HG02678 (cell line): ENCODE data around the gene RAP1GAP2.
"Not testable (repeated sequence)": the region's sequence is repeated elsewhere in the genome, so short reads cannot be mapped to it uniquely, and the experiment has no call there.

Experiments used
- ATAC-seq: cut with Tn5 transposase; IDR thresholded peaks from one replicate; pipeline ENCODE4 v1.9.1; 2021; ENCODE audit warnings: mild to moderate bottlenecking, moderate library complexity; ENCODE audit not compliant: unreplicated experiment

The RAP1GAP2 gene

DNA sequence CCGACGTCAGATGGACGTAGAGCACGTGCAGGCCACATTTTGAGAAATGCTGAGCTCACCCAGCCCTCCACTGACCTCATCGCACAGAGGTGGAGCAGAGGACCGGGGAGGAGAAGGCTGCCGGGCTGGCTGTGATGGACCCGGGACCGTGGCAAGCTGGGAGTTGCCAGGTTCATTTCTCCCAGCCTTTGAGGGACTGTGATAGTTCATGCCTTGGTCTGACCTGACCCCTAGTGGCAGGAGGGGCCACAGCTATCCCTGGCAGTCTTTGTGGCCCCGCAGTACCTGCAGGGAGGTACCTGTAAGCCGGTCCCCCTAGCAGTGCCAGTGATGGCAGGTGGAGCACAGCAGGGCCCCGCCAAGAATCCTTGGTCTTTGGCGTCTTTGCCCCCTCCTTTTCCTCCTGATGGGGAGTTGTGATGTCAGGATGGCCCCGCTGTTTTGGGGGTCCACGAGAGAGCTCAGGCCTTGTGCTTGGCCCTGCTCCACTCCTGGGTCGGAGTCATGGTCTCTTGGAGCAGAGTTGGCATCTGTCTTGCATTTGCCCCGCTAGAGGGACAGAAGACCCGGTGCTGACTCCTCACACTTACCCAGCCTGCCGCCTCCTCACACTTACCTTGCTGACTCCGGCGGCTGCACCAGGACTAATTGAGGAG lies 216.8 kb downstream of the RAP1GAP2 start:
- ATAC-seq = no peak

DNA sequence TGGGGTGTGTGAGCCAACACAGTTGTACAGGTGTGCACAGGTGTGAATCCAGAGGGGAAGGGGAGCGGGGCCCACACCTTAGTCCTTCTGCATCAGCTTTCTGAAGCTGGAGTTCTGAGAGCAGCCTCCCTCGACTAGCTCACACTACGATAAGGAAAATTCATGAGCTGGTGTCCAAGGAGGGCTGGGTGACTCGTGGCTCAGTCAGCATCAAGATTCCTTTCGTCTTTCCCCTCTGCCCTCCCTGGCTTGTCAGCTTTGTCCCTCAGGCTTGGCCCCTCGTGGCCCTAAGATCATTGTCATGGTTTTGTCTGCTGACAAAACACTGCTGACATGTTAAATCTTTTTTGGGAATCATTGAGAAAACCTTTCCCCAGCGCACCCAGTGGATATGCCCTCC lies 219.7 kb downstream of the RAP1GAP2 start:
- ATAC-seq = no peak

DNA sequence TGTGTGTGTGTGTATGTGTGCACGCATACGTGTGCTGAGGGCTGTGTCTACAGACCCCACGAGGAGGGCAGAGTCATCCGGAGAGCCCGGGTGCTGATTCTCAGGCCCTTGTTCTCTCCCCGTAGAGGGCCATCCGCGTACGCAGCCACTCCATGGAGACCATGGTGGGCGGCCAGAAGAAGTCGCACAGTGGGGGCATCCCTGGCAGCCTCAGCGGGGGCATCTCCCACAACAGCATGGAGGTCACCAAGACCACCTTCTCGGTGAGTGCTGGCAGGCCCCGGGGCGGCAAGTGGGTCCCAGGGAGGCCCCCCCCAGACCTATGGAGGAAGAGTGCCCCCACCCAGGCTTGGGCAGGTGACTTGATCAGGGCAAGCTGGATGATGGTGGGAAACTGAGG lies 221.7 kb downstream of the RAP1GAP2 start:
- no peak for ATAC-seq

DNA sequence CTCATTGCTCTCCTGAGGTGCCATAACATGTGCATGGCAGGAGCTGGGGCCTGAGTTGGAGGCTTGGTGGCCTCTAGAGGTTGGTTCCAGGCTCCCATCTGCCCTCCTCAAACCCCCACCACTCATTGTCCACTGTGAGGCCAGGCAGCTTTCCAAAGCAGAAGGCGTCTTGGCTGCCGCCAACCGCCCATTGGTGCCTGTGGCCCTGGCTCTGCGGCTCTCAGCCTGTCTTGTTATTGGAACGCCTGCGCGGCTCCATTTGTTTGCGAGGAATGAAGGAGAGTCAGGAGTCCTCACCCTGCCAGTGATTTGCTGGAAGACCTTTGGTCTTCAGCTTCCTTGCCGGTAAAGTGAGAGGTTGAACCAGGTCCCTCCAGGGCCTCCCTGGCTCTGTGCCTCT lies 223.5 kb downstream of the RAP1GAP2 start:
- no peak for ATAC-seq

DNA sequence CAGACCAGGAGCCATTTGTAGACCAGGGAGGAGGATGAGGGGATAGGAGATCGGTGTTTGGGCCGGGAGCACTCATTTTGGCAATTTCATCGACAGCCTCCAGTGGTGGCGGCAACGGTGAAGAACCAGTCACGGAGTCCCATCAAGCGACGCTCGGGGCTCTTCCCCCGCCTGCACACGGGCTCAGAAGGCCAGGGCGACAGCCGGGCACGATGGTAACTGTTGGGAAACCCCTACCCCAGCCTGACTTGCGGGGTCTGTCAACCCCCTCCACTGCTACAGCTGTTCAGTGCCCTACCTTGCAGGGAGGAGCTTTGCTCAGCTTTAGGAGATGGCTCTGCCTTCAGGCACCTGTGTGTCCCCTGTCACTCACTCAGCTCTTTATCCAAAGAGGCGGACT lies 224.1 kb downstream of the RAP1GAP2 start:
- no peak for ATAC-seq

DNA sequence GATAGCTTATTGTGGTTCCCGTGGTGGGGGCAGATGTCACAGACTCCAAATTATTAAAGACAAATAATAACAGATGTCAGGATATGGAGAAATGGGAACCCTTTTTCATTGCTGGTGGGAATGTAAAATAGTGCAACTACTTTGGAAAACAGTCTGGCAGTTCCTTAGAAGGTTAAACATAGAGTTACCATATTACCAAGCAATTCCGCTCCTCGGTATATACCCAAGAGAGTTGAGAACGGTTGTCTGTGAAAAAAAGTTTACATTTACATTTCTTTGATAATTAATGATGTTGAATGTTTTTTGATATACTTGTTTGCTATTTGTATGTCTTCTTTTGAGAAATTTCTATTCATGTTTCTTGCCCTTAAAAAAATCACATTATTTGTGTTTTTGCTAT lies 226.0 kb downstream of the RAP1GAP2 start:
- ATAC-seq = no peak

DNA sequence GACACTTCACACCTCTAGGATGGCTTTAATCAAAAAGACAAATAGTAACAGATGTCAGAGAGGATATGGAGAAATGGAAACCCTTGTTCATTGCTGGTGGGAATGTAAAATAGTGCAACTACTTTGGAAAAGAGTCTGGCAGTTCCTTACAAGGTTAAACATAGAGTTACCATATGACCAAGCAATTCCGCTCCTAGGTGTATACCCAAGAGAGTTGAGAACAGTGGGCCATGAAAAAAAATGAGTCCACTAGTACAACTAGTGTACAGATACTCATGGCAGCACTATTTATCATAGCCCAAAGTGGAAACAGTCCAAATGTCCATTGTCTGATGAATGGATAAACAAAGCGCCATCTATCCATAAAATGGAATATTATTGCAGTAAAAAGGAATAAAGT lies 228.1 kb downstream of the RAP1GAP2 start:
- no peak for ATAC-seq

DNA sequence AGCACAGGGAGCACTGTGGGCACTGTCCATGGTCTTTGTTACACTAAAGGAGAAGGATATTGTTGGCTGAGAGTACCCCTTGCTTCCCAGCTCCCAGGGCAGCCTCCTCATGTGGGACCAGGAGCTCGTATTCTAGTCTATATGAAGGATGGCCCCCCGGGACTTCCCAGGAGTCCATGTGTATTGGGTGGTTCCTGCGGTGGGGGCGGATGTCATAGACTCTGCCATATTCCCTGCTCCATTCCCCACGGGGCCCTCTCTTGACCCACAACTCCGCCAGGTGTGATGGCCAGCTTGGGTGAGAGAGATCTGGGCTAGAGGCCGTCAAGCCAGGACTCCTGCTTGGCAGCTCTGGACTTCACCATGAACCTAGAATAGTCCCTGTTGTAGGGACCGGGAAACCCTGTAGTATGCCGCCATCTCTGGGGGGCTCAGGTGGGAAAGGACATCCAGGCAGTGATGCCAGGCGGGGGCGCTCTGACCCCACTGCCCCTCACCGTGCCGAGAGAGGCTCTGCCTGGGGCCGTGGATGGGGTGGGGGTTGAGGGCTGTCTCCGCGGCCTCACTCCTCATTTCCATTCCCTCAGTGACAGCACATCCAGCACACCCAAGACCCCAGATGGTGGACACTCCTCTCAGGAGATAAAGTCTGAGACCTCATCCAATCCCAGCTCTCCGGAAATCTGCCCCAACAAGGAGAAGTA lies 229.3 kb downstream of the RAP1GAP2 start:
- no peak for ATAC-seq

DNA sequence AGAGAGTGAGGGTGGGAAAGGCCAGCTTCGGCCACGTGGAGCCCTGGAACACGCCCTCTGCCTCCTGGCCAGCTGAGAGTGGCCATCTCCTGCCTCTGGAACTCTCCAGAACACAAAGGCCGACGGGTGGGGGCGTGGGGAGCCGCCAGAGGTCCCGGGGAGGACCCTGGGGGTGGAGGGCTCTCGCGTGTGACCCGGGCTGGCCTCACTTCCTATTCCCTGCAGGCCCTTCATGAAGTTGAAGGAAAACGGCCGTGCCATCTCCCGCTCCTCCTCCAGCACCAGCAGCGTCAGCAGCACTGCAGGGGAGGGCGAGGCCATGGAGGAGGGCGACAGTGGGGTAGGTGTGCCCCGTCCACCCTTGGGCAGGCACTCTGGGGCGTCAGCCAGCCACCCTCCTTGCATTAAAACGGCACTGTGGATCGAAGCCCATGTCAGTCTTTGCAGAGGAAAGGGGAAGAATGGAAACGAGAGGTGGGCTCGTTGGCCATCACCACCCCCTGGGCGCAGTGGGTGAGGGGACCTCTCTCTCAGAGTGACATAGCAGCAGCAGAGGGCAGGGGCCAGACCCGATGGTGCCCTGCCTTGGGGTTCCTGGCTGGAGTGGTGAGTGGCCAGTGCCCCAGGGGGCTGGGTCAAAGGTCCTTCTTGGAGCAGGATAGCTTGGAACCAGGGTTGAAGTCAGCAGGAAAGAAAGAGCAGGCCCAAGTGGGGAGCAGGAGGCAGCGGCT lies 230.1 kb downstream of the RAP1GAP2 start:
- ATAC-seq = no peak

DNA sequence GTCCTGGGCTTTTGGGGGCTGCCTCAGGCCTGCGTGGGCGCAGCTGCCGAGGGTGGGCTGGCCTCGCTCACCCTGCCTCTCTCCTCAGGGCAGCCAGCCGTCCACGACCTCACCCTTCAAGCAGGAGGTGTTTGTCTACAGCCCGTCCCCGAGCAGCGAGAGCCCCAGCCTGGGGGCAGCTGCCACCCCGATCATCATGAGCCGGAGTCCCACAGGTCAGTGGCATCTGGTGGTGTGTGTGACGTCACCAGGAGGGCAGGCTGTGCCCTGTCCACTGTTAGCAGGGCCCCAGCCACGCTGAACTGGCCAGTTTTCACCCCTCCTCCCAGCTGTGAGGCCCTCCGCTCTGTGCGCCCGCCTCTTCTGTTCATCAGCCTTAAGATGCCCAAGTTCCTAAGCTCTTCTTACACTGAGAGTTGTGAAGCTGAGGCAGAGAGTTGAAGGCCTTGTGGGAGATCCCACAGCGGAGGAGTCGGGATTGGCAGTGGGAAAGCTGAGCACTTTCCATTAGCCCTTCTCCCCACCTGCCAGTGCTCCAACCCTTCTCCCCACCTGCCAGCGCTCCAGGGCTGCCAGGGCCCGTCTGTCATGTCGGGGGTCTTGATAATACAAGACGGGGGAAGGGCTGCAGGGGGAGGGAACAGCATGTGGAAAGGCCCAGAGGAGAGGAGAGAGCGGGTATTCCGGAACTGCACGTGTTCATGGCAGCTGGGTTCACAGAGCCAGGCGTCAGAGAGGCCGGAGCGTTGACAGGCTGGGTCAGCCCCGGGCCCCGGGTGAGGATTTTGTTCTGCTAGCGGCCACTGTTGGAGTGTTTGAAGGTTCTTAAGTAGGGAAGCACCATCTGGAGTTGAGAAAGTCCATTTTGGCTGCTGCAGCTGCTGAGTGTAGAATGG lies 230.9 kb downstream of the RAP1GAP2 start:
- no peak for ATAC-seq

DNA sequence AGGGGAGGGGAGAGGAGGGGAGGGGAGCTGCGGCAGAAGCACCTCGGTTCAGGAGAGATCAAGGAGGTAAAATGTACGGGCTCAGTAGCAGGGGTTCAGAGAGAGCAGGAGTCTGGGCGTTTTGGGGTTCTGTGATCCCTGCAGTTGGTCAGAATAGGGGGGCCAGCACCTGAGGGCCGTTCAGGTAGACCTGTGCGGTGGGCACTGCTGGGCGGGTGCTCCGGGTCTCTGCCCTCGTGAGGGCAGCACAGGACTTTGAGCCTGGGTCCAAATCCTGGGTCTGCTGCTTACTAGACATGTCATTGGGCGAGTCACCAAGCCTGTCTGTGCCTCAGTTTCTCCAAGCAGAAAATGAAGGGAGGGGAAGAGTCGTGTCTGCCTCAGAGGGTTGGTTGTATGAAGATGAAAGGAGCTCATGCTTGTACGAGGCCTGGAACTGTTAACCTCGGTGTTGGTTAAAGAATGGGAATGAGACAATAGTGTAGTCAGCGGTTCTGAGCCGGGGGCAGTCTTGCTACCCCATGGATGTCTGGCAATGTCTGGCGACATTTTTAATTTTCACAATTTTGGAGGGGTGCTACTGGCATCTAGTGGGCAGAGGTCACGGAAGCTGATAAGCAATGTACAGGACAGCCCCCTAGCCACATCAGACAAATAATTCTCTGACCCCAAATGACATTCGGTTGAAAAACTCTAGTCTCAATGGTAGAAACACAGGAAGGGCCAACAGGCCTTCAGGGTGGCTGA lies 231.7 kb downstream of the RAP1GAP2 start:
- ATAC-seq = no peak

DNA sequence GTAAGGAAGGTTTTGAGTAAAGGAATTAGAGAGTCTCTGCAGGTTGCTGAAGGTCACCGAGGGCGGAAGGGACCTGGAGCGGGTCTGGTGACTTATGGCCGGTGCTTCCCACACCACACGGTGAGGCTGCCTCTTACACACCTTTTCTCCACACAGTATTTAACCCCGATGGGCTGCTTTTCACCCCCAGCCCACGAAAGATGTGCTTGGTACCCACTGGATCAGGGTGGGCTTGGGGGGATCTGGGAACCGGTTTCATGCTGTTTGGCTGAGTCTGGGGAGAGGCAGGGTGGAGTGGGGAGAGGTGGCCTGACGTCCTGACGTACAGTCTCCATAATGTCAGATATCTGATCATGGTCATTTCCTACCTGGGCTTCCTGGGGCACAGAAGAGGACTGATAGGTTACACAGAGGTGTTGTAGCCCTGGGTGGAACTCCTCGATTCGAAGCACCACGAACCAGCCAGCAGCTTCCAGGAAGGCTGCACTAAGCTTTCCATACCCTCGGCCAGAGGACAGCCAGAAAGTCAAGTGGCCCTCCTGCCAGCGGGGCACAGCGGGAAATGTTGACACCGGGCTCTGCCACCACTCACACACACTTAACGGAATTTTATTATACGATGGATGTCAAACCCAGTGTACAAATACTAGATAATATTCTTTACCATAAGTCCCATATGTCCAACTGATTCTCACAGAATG lies 233.1 kb downstream of the RAP1GAP2 start:
- ATAC-seq = no peak

DNA sequence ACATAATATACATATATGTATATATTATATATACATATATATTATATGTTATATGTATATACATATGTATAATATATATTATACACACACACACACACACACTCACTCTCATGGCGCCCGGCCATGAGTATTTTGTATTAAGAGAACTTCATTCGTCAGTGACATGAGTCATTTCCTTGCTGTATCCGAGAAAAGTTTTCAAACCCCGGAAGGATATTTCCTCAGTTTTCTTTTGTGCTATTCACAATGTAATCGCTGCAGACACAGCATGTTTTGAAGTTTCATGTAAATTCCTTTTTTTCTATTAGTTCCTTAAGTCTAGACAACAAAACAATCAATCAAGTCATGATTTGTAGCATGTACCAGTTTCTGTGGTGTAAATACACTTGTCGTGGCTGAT lies 233.9 kb downstream of the RAP1GAP2 start:
- ATAC-seq = no peak

DNA sequence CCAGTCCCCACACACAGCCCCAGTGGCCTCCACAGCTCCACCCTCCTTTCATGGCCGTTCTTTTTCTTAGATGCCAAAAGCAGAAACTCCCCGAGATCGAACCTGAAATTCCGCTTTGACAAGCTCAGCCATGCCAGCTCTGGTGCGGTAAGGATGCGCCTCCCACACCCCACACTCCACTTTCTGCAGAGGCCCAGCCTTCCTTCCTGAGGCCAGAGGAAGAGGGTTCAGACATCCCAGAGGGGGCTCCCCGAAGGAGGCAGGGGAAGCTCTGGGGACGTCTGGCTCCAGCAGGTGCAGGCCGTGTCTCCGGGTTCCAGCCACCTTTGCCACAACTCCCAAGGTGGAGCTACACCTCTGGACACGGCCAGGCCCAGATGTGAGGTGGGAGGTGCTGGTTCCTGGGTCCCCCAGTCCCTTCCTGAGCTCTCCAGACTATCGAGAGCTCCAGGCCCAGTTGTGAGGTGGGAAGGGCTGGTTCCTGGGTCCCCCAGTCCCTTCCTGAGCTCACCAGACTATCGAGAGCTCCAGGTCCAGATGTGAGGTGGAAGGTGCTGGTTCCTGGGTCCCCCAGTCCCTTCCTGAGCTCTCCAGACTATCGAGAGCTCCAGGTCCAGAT lies 234.7 kb downstream of the RAP1GAP2 start:
- not testable (repeated sequence) for ATAC-seq

DNA sequence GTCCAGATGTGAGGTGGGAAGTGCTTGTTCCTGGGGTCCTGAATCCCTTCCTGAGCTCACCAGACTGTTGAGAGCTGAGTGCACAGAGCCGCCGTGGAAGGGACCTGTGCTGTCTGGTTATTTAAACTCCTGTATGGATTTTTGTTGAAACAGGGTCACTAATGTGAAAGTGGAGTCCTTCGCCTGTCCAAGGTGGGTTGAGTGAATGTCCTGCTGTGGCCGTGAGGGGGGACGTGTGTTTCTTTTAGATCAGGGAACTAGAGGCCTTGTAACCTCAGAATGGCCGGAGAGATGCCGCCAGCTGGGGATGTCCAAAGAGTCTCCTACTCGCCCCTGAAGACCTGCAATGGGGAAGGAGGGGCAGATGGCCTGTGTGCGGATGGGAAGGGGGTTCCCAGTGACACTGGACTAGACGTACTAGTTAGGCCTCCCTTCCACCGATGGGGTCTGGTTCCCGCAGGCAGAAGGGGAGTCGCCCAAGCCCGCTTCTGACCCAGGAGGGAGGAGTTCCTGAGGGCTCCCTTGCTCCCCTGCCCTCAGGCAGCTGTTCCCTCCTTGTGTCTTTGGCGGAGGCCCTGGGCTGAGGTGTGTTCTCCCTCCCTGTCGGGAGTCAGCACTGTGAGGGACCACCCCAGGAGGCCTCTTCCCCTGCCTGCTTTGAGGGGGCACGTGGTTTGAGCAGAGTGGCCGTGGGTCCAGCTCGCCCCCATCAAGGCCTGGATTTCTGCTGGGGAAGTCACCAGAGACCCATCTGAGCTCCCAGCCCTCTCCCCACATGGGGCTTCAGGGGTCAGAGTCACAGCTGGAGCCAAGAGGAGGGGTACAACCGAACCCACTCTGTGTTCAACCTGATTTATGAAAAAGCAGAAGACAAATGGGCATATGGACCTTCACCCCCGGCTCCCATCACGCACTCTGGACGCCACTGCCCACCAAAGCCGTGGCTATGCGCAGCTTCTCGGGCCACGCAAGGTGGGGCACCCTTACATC lies 236.3 kb downstream of the RAP1GAP2 start:
- no peak for ATAC-seq

DNA sequence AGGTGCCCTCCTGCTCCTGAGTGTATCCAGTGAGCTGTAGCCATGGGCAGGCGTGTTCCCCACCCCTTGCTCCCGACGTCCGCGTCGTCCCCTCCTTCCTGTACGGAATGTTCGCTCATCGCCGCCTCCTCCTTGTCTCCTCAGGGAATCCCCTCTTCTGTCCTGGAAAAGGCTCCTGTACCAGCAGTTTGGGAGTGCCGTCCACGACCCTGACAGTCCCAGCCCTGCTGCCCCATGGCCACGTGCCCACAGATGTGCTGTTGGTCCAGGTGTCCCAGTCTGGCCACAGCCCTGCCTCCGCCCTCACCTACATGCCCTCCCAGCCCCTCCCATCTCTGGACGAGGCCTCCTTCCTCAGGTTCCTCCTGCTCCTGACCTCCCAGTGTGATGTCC lies 237.0 kb downstream of the RAP1GAP2 start:
- ATAC-seq = no peak

DNA sequence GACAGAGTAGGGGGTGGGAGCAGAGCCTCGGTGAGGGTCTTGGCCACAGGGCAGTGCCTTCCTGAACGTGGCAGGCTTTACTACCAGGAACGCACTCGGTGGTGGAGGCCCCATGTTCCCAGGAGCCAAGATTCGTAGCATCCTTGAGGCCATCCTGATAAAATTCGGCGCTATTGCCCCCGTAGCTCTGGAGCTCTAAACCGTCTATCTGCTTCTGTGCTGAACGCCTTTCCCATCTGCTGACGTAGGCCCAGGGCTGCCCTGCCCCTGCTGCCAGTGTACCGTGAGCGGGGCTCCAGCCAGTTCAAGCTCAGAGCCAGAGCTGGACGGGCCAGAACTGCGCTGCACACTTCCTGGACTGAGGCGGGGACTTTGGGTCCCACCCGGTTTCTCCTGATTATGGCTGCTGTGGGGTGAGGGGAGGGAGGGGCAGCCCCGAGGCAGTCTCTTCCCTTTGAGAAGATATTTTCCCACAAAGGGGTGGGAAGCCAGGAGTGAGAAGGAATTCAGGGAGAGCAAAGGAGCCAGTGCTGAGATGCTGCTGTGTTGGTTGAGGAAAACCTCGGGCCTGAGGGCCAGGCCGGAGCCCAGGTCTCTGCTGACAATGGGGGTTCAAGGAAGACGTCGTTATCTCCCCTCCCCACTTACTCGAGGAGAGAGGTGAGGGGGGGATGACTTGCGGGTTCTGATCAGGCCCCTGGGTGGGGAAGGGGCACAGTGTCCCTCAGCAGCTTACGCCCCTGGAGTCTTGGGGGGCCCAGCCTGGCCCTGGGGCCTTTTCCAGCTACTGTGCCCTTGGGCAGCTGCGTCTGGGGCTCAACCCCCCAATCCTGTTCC lies 237.7 kb downstream of the RAP1GAP2 start:
- no peak for ATAC-seq
